NB4 (cell line): ENCODE data around the gene CLPSL2.

Experiments used
- CTCF ChIP-seq: IDR thresholded peaks from one replicate; pipeline ENCODE4 v1.5.1; 2012; ENCODE audit warnings: low read depth, low read length
- MYC ChIP-seq: IDR thresholded peaks from 2 replicates; pipeline ENCODE4 v1.6.1; 2011; ENCODE audit warnings: low read depth, low read length
- POLR2A ChIP-seq: IDR thresholded peaks from 2 replicates; pipeline ENCODE4 v1.6.1; 2011; ENCODE audit warnings: mild to moderate bottlenecking; ENCODE audit not compliant: insufficient read length; ENCODE audit errors: extremely low read depth

- TF ChIP-seq POLR2A: peak; percentile 48
- no peak for TF ChIP-seq CTCF
- TF ChIP-seq MYC: peak; percentile 97
Observed at GRCh38 chr6:35727935-35728682, 48.3 kb upstream of the CLPSL2 start.
